HG03175 (cell line): ENCODE measurements around the gene DSP.
A peak's percentile ranks its signal among the peaks of the same experiment; 100 is the strongest.

Source experiments
- ATAC-seq: cut with Tn5 transposase; IDR thresholded peaks from one replicate; pipeline ENCODE4 v1.9.1; 2021; ENCODE audit warnings: mild to moderate bottlenecking, moderate library complexity; ENCODE audit not compliant: unreplicated experiment

DSP gene

GRCh38 chr6:7541175-7542064, at the start of gene DSP:
Gene DSP (plus strand): TSS chr6:7541671. CDS start chr6:7541916, 245 bp downstream.
- peak; percentile 41 for ATAC-seq

GRCh38 chr6:7493866-7494265, 47.6 kb upstream of the DSP start:
- no peak for ATAC-seq

GRCh38 chr6:7494638-7495037, 46.8 kb upstream of the DSP start:
- ATAC-seq: no peak

GRCh38 chr6:7496266-7496875, 45.1 kb upstream of the DSP start:
- no peak for ATAC-seq

- no peak for ATAC-seq
Measured at GRCh38 chr6:7500752-7501282, 40.7 kb upstream of the DSP start.

- ATAC-seq: no peak
Measured at GRCh38 chr6:7502743-7503142, 38.7 kb upstream of the DSP start.

- ATAC-seq: no peak
Measured at GRCh38 chr6:7504041-7504440, 37.4 kb upstream of the DSP start.

GRCh38 chr6:7505189-7505699, 36.2 kb upstream of the DSP start:
- ATAC-seq: no peak

GRCh38 chr6:7507600-7507999, 33.9 kb upstream of the DSP start:
- no peak for ATAC-seq

- no peak for ATAC-seq
Measured at GRCh38 chr6:7512320-7512719, 29.2 kb upstream of the DSP start.

GRCh38 chr6:7513529-7513928, 27.9 kb upstream of the DSP start:
- no peak for ATAC-seq

GRCh38 chr6:7515363-7515762, 26.1 kb upstream of the DSP start:
- ATAC-seq: no peak

- no peak for ATAC-seq
Measured at GRCh38 chr6:7518877-7519276, 22.6 kb upstream of the DSP start.

- no peak for ATAC-seq
Measured at GRCh38 chr6:7522873-7523272, 18.6 kb upstream of the DSP start.

GRCh38 chr6:7523922-7524321, 17.5 kb upstream of the DSP start:
- ATAC-seq: no peak

- no peak for ATAC-seq
Measured at GRCh38 chr6:7526755-7527154, 14.7 kb upstream of the DSP start.

- no peak for ATAC-seq
Measured at GRCh38 chr6:7528565-7528964, 12.9 kb upstream of the DSP start.

- ATAC-seq: no peak
Measured at GRCh38 chr6:7529141-7529540, 12.3 kb upstream of the DSP start.

- no peak for ATAC-seq
Measured at GRCh38 chr6:7532232-7532631, 9.2 kb upstream of the DSP start.

- no peak for ATAC-seq
Measured at GRCh38 chr6:7532821-7533220, 8.7 kb upstream of the DSP start.

- ATAC-seq: no peak
Measured at GRCh38 chr6:7534192-7534591, 7.3 kb upstream of the DSP start.

- no peak for ATAC-seq
Measured at GRCh38 chr6:7535498-7535897, 6.0 kb upstream of the DSP start.
